HL-60/S4 treated with phorbol 12-myristate 13-acetate at 8.2 ng/mL for 4 days and 3 days (cell line): ENCODE results near the gene BLVRA.

Experiments used
- in situ Hi-C: fragments of 300-500 bp; cut with MboI; formaldehyde crosslinking; loops from 2 replicates; pipeline ENCODE4 v1.15.0; 2022; ENCODE audit warnings: low sequenced_read_pairs

The BLVRA gene

GRCh38 chr7:43749383-43749940 is 9.0 kb upstream of the BLVRA start:
- in situ Hi-C loops: no loop called here

DNA sequence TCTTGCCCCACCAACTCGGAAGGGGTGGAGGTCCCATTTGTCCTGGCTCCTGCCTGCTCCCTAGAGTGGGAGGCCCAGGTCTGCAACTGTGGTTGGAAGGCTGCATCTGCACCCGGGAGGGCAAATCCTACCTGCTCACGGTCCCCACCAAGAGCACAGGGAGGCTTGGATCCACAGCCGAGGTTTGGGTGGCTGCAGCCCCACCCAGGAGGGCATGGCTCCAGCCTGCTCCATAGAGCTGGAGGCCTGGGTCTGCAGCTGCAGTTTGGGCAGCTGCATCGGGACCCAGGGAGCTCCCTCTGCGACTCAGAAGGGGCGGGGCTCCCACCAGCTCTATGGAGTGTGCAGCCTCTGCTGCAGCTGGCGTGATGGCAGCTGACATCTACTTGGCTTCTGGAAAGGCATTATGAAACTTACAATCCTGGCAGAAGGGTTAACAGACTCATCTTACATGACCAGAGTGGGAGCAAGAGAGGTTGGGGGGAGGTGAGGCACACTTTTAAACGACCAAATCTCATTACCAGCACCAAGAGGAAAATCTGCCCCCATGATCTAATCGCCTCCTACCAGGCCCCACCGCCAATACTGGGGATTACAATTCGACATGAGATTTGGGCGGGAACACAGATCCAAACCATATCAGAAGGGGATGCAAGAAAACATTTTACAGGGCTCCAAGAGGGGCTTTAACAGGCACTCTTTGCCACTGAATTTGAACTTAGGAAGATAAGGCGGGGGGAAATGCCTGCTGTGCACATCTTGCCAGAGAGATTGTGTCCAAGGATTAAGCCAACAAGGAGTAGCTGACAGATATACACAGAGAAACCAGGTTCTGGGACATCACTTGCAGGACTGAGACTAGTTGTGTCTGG is 8.2 kb upstream of the BLVRA start:
- in situ Hi-C loops: no loop called here

GRCh38 chr7:43752411-43752810 is 6.1 kb upstream of the BLVRA start:
- in situ Hi-C loops: no loop called here

DNA sequence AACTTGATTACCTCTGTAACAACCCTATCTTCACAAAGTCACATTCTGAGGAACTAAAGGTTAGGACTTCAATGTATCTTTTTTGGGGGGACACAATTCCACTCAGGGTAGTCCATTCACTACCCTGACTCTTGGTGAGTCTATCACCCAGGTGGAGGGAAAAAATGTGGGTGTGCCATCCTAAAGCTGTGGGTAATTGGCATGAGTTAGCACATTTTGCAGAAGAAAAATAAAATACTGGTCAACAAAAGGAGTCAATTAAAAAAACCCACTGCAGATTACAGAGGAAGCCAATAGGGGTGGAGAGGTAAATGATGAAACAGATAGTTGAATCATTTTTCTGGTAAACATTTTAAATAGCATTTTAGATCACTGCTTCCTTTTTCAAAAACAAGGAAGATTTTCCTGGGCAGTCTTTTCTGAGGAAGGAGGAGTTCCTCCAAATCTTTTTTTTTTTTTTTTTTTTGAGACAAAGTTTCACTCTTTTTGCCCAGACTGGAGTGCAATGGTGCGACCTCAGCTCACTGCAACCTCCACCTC is 5.1 kb upstream of the BLVRA start:
- in situ Hi-C loops: no loop called here

GRCh38 chr7:43753843-43754242 is 4.6 kb upstream of the BLVRA start:
- in situ Hi-C loops: no loop called here

GRCh38 chr7:43754596-43754995 is 3.9 kb upstream of the BLVRA start:
- in situ Hi-C loops: no loop called here

- in situ Hi-C loops: no loop called here
Observed at GRCh38 chr7:43756368-43757072, 2.0 kb upstream of the BLVRA start.

DNA sequence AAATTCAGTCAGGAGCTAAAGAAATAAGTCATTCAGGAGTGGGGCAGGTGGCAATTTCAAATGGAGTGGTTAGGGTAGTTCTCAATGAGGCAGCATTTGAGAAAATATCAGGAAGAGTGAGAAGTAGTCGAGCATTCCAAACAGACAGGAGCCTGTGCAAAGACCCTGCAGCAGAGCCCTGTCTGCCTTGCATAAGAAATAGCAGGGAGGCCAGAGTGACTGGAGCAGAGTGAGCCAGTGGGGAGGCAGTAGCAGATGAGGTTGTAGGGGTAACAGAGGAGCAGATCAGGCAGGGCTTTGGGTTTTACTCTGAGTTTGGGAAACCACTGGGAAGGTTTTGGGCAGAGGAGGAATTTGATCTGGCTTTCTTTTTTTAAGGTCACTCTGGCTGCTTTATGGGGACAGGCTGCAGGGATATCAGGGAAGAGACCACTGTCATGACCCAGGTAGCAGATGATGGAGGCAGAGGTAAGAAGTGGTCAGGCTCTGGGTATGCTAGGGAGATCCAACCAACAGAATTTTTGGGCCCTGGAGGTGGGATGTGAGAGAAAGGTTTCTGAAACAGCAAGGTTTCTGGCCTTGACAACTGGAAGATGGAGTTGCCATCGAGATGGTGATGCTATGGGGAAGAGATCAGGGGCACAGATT is 1.3 kb upstream of the BLVRA start:
- in situ Hi-C loops: no loop called here

- in situ Hi-C loops: no loop called here
Observed at GRCh38 chr7:43758822-43759683, 573 bp downstream of the BLVRA start.

DNA sequence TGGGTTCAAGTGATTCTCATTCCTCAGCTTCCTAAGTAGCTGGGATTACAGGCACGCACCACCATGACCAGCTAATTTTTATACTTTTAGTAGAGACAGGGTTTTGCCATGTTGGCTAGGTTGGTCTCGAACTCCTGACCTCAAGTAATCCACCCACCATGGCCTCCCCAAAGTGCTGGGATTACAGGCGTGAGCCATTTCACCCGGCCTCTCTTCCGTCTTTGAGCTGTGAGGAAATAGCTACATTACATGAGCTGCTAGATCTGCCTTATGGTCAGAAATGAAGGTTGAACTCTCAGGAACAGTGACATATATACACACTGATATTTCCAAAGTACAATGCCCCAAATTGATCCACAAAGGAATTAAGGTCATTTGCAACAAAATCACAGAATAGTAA is 2.4 kb downstream of the BLVRA start:
- in situ Hi-C loops: no loop called here

DNA sequence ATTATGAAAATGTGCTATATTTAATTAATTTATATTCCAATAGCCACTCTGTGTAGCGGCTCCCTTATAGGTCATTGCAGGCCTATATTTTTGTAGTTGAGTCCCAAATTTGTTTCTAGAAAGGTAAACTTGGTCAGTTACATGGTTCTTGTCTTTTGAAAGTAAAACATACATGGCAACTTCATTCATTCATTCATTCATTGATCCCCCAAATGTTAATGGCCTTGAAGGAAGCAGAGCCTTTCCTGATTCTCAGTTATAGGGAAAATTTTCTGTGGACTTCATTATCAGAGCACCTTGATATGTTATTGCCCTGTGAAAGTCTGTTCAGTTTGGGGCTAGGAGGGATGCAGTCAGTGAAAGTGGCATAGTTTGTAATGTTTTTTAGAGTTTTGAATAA is 2.9 kb downstream of the BLVRA start:
- in situ Hi-C loops: no loop called here

- in situ Hi-C loops: no loop called here
Observed at GRCh38 chr7:43761938-43762692, 3.6 kb downstream of the BLVRA start.

GRCh38 chr7:43763183-43763582 is 4.7 kb downstream of the BLVRA start:
- in situ Hi-C loops: no loop called here

DNA sequence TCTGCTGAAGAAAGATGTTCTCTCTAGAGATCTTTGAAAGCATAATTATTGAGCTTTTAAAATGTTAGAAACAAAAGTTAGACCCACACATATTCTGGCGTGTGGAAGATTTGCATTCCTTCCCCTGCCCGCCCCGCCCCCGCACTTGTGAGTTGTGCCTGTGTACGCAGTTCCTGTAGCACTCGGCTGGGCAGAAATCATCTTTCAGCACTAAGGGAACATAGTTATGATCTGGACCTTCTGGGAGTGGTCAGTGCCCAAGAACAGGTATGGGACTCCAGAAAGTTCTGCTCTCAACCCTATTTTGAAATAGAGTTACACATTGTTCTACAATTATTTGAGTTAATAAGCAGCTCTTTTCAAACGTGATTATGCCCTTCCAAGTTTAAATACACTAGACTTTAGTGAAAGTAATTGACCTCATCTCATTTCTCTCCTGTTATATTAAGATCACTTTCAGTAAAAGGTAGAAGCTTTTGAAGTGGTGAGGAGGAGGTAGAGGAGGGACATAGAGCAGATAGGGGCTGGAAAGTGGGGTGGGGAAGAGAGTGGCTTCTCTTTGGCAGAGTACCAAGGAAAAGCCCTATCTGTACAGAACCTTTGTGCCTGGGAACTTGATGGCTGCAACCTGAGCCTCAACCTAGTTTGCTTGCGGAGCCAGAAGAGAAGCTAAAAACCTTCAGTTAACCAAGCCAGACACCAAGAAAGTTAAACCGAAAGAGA is 5.7 kb downstream of the BLVRA start:
- in situ Hi-C loops: no loop called here

- in situ Hi-C loops: no loop called here
Observed at GRCh38 chr7:43764807-43765491, 6.5 kb downstream of the BLVRA start.

DNA sequence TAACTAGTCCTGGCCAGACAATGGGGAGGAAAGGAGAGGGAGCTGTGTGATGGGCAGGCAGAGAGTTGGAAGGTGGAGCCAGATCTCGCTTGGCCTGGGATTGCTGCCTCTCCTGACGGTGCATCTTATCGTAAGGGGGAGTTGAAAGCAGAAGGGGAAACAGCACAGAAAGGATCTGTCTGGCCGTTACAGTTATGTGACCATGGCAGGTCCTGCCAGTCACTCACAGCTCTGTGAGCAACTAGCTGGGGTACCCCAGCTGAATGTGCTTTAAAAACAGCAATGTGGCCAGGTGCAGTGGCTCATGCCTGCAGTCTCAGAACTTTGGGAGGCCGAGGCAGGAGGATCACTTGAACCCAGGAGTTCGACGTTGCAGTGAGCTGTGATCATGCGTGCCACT is 8.1 kb downstream of the BLVRA start:
- in situ Hi-C loops: no loop called here

DNA sequence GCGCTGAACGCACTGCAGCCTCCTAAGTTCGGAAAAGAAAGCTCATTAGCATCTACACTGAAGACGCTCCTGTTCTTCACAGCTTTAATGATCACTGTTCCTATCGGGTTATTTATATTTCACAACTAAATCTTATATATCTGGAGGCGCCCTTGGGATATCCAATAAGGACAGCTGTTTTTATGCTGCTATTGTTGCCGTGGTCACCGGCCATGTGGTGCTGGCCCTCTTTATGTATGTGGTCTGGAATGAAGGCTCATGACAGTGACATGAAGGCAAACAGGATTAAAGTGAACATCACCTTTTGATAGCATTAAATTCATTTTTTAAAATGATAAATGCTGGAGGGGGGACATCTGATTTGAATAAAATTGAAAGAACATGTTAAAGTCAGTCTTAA is 8.8 kb downstream of the BLVRA start:
- in situ Hi-C loops: no loop called here

DNA sequence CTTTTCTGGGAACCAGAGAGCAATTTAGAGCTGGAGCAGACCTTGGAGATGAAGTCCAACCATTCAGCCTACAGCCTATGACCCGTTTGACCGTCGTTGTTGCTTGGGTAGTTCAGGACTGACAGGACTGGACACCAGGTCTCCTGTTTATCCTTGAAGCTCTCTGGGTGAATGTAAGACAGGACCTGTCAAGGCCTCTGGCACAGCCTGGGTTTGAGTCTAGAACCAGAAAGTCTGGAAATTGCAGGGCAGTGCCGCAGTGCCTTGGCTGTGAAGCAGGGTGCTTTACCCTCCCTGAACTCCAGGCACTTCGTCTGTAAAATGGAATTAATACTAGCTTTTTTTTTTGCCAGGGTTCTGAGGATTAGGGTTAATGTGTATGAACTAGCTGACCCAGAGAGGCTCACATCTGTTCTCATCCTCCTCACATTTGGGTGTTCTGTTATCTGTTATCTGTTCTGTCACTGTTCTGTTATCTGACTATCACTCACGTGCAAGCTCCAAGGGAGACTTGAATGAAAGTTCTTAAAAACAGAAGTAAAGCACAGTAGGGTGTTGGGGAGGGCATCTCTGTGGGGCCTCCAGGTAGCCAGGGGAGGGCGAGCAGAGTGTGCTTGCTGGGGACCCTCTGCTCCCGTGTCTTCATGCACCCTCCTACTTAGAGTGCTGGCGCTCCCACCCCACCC is 9.9 kb downstream of the BLVRA start:
- in situ Hi-C loops: no loop called here
